ENCODE measurements around the gene SULT1A3.

- TF ChIP-seq CTCF (IDR thresholded peaks at IDR 0.05) (no peak), POLR2A (IDR thresholded peaks at IDR 0.05) (no peak)
These were observed 19.9 kb upstream of the SULT1A3 start for GRCh38 chr16:30179195-30179594.

Measured in uterus (tissue), 2 donors.